Keratinocyte (primary cell): ENCODE data around the gene PDGFRA. TPM values are rescaled to one million over a fixed set of nuclear protein-coding genes. Genes with fewer than 3 reads are reported as not detected.

Source experiments
- DNase-seq: peaks from one replicate; pipeline ENCODE4 v3.0.0-alpha.2; 2011; ENCODE audit warnings: low read depth, missing footprints, low spot score
- FAIRE-seq: peaks from 2 replicates; lab custom pipeline; 2011; peaks lifted over from hg19 to GRCh38; lab: Jason Lieb, UNC
- H2AFZ ChIP-seq: 2 replicates; pipeline ENCODE4 v1.6.0; 2012; ENCODE audit warnings: low read length, control low read depth, inconsistent platforms; ENCODE audit not compliant: control insufficient read depth
- H3K27ac ChIP-seq: 2 replicates; pipeline ENCODE4 v1.5.1; 2011; ENCODE audit warnings: low read length; ENCODE audit not compliant: control insufficient read depth, insufficient read depth
- H3K27me3 ChIP-seq: 3 replicates; pipeline ENCODE4 v1.6.0; 2011; ENCODE audit warnings: low read length; ENCODE audit not compliant: control insufficient read depth, insufficient read depth; ENCODE audit errors: extremely low read depth
- H3K36me3 ChIP-seq, 2 experiments: 2 replicates in 1 of 2; 3 replicates in 1 of 2; pipeline ENCODE4 v1.5.1; 2011; ENCODE audit warnings: low read length in 2 of 2, mild to moderate bottlenecking in 1 of 2; ENCODE audit not compliant: control insufficient read depth in 2 of 2, insufficient read depth in 2 of 2; ENCODE audit errors: extremely low read depth in 1 of 2
- H3K4me1 ChIP-seq: 3 replicates; pipeline ENCODE4 v1.5.1; 2011; ENCODE audit warnings: low read length; ENCODE audit not compliant: control insufficient read depth, insufficient read depth; ENCODE audit errors: extremely low read depth
- H3K4me2 ChIP-seq: 3 replicates; pipeline ENCODE4 v1.6.0; 2011; ENCODE audit warnings: low read depth, low read length; ENCODE audit not compliant: control insufficient read depth, insufficient read depth; ENCODE audit errors: extremely low read depth
- H3K4me3 ChIP-seq, 3 experiments: fragments of 200-600 bp in 1 of 3; sonication (generic) in 1 of 3; 2 replicates in 2 of 3; 3 replicates in 1 of 3; pipeline ENCODE4 v1.5.1; 2011 to 2016; ENCODE audit warnings: low read length in 3 of 3, mild to moderate bottlenecking in 3 of 3, control low read depth in 2 of 3, inconsistent platforms in 1 of 3, low read depth in 1 of 3, mixed read lengths in 1 of 3, mixed run types in 1 of 3, moderate library complexity in 1 of 3; ENCODE audit not compliant: control insufficient read depth in 2 of 3, insufficient read depth in 2 of 3; ENCODE audit errors: extremely low read depth in 1 of 3
- H3K79me2 ChIP-seq: 2 replicates; pipeline ENCODE4 v1.6.0; 2012; ENCODE audit warnings: low read length; ENCODE audit not compliant: control insufficient read depth, insufficient read depth
- H3K9ac ChIP-seq: 3 replicates; pipeline ENCODE4 v1.6.0; 2011; ENCODE audit warnings: low read length; ENCODE audit not compliant: control insufficient read depth, insufficient read depth; ENCODE audit errors: extremely low read depth
- H3K9me1 ChIP-seq: 3 replicates; pipeline ENCODE4 v1.6.0; 2011; ENCODE audit warnings: low read length; ENCODE audit not compliant: control insufficient read depth, insufficient read depth; ENCODE audit errors: extremely low read depth
- H3K9me3 ChIP-seq: 2 replicates; pipeline ENCODE4 v1.5.1; 2012; ENCODE audit warnings: low read depth, low read length; ENCODE audit not compliant: control insufficient read depth
- H4K20me1 ChIP-seq: 3 replicates; pipeline ENCODE4 v1.6.0; 2011; ENCODE audit warnings: low read length; ENCODE audit not compliant: control insufficient read depth, insufficient read depth; ENCODE audit errors: extremely low read depth
- CTCF ChIP-seq, 3 experiments: IDR thresholded peaks in 1 of 3; conservative IDR thresholded peaks in 1 of 3; optimal IDR thresholded peaks in 1 of 3; 2 replicates in 2 of 3; 3 replicates in 1 of 3; pipeline versions ENCODE3 to v1.5.1; 2011; ENCODE audit warnings: low read length in 3 of 3, mild to moderate bottlenecking in 3 of 3, moderate library complexity in 2 of 3, control low read depth in 1 of 3, inconsistent platforms in 1 of 3; ENCODE audit not compliant: insufficient read depth in 2 of 3; ENCODE audit errors: extremely low read depth in 1 of 3
- EZH2 ChIP-seq: IDR thresholded peaks from one replicate; pipeline ENCODE4 v1.6.1; 2012; ENCODE audit warnings: inconsistent platforms, mild to moderate bottlenecking, low read length, moderate library complexity
- dilution Hi-C: fragments of 300-500 bp; cut with MboI; formaldehyde crosslinking; loops from one replicate; pipeline ENCODE4 v1.7.0; 2020; ENCODE audit warnings: low sequenced_read_pairs; ENCODE audit not compliant: extremely low pct_ligation_motif_present
- polyA plus RNA-seq, 5 experiments: library from polyadenylated mRNA; depleted of rRNA in 3 of 5; stranded (reverse) in 3 of 5; stranded (forward) in 1 of 5; unstranded in 1 of 5; fragments of >200 nt; gene quantifications; 1 replicate in 1 of 5; 2 replicates in 3 of 5; 3 replicates in 1 of 5; pipeline versions ENCODE4 v1.2.1 to v1.2.3, GENCODE V29; 2011 to 2012; ENCODE audit warnings: missing spikeins in 2 of 5, low read depth in 1 of 5, low replicate concordance in 1 of 5

PDGFRA gene
- polyA plus RNA-seq, 1 donor (not counting 4 experiments of a cell fraction or from before 2014, with no cell fraction given) = 0.22 TPM

DNA sequence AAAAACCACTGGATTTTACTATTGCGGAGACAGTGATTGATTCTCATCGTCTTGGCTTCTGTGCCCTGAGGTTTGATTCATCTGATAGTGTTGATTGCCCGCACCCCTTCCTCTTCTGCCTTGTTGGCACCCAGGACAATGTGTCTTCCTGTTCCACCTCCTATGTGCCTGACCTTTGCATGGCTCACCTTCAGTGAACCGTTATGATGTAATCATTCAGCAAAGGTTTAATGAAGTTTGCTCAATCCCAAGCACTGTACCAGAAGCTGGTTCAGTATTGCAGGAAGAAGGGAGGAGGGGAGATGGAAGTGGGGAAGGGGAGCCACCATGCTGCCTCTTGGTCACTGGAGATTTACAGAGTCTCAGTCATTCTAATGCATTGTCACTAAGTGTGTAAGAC, 36.3 kb downstream of the PDGFRA start:
- DNase-seq (no peak), FAIRE-seq (no peak)
- Histone ChIP-seq H3K27me3 (no peaks in the 10 kb centered on the region), H3K4me3 (no peak overlapping the region), H3K9ac (no peak overlapping the region), H3K4me1 (no peaks in the 10 kb centered on the region), H3K9me1 (no peaks in the 10 kb centered on the region), H3K36me3 (no peaks in the 10 kb centered on the region), H3K4me2 (no peak overlapping the region), H3K79me2 (no peaks in the 10 kb centered on the region), H3K9me3 (no peaks in the 10 kb centered on the region), H3K27ac (no peak overlapping the region), H2AFZ (no peak overlapping the region), H4K20me1 (no peaks in the 10 kb centered on the region)
- dilution Hi-C loops = no loop called here
- TF ChIP-seq CTCF (optimal IDR thresholded peaks at IDR 0.05 in 1 of 3, IDR thresholded peaks at IDR 0.05 in 1 of 3, conservative IDR thresholded peaks at IDR 0.05 in 1 of 3; ENCODE audit: extremely low read depth in 1 of 3, insufficient read depth in 2 of 3, low read length in 3 of 3) (no peak), EZH2 (no peak)

- Histone ChIP-seq H3K4me2 (no peak overlapping the region), H3K79me2 (no peaks in the 10 kb centered on the region), H3K9ac (no peak overlapping the region), H3K4me3 (no peak overlapping the region), H2AFZ (no peak overlapping the region), H3K4me1 (no peaks in the 10 kb centered on the region), H3K9me1 (no peaks in the 10 kb centered on the region), H3K27me3 (no peaks in the 10 kb centered on the region), H3K9me3 (no peaks in the 10 kb centered on the region), H3K27ac (no peak overlapping the region), H3K36me3 (no peaks in the 10 kb centered on the region), H4K20me1 (no peaks in the 10 kb centered on the region)
- DNase-seq (no peak), FAIRE-seq (no peak)
- TF ChIP-seq EZH2 (no peak), CTCF (optimal IDR thresholded peaks at IDR 0.05 in 1 of 3, IDR thresholded peaks at IDR 0.05 in 1 of 3, conservative IDR thresholded peaks at IDR 0.05 in 1 of 3; ENCODE audit: extremely low read depth in 1 of 3, insufficient read depth in 2 of 3, low read length in 3 of 3) (no peak)
- dilution Hi-C loops = no loop called here
Measured at GRCh38 chr4:54268151-54268550, 39.1 kb downstream of the PDGFRA start.
